Measurements from ENCODE around the gene DMRT3. TPM values are rescaled to one million over a fixed set of nuclear protein-coding genes. Genes with fewer than 3 reads are reported as not detected.

The DMRT3 gene, protein sequence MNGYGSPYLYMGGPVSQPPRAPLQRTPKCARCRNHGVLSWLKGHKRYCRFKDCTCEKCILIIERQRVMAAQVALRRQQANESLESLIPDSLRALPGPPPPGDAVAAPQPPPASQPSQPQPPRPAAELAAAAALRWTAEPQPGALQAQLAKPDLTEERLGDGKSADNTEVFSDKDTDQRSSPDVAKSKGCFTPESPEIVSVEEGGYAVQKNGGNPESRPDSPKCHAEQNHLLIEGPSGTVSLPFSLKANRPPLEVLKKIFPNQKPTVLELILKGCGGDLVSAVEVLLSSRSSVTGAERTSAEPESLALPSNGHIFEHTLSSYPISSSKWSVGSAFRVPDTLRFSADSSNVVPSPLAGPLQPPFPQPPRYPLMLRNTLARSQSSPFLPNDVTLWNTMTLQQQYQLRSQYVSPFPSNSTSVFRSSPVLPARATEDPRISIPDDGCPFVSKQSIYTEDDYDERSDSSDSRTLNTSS
- not detected in 2 replicates for total RNA-seq

DNA sequence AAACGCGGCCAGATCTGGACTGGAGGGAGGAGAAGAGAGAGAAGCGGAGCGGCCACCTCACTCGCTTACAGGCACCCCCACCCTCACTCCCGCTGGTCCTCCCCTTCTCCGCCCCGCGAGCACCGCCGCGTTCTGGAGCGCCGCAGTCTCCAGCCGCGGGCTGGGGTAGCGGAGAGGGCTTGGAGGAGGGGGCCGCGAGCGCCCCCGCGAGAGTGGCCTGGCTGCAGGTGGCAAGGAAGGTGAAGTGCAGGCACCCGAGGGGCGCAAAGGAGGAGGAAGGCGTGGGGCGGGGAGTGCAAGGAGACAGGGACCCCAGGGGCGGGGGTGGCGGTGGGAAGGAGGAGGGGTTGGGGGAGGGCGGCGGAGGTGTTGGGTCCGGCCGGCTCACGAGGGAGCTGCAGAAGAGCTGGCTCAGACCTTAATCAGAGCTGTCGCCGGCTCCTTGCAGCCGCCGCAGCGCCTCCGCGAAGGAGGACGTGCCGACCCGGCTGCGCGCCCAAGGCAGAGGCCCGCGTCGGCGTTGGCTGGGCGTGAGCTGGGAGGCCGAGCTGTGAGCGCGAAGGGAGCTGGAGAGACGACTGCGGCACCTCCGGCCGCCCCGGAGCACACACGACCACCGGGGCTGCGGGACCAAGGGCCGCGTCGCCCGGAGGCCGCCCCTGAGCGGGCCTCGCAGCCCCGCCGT is at the start of gene DMRT3:
Gene DMRT3, plus strand, starts transcription at position 398 of the 685 bp plus-strand sequence. CDS start 347 bp downstream, outside the sequence.

Other genes with a start within 250 kb of the DMRT3 start
- gene DMRT1, start 135.0 kb upstream of the DMRT3 start, total RNA-seq = not detected in 2 replicates
- not detected in 2 replicates for gene DMRT2, start 73.7 kb downstream of the DMRT3 start, total RNA-seq

Data from cardiac ventricle fibroblast (primary cell).